Retina (tissue), 1 donor: Measurements from ENCODE around the gene WDFY4.

ENCODE experiments used
- DNase-seq: peaks from one replicate; pipeline ENCODE4 v3.0.0-alpha.2; 2016

The WDFY4 gene

GRCh38 chr10:48834189-48834965, 149.7 kb downstream of the WDFY4 start:
- no peak for DNase-seq

- no peak for DNase-seq
Measured at GRCh38 chr10:48835781-48836180, 151.1 kb downstream of the WDFY4 start.

GRCh38 chr10:48836605-48837004, 151.9 kb downstream of the WDFY4 start:
- no peak for DNase-seq

GRCh38 chr10:48838834-48839233, 154.2 kb downstream of the WDFY4 start:
- DNase-seq, result peak; percentile 11

- DNase-seq, result peak; percentile 14
Measured at GRCh38 chr10:48839809-48840679, 155.4 kb downstream of the WDFY4 start.

GRCh38 chr10:48842231-48842630, 157.6 kb downstream of the WDFY4 start:
- DNase-seq, result no peak

- no peak for DNase-seq
Measured at GRCh38 chr10:48843198-48843597, 158.5 kb downstream of the WDFY4 start.

- no peak for DNase-seq
Measured at GRCh38 chr10:48844616-48845015, 159.9 kb downstream of the WDFY4 start.

- no peak for DNase-seq
Measured at GRCh38 chr10:48845512-48845911, 160.8 kb downstream of the WDFY4 start.

GRCh38 chr10:48847691-48848090, 163.0 kb downstream of the WDFY4 start:
- no peak for DNase-seq

GRCh38 chr10:48856855-48857254, 172.2 kb downstream of the WDFY4 start:
- no peak for DNase-seq

GRCh38 chr10:48872234-48872633, 187.6 kb downstream of the WDFY4 start:
- no peak for DNase-seq

GRCh38 chr10:48878091-48878490, 193.4 kb downstream of the WDFY4 start:
- no peak for DNase-seq

- no peak for DNase-seq
Measured at GRCh38 chr10:48879451-48879850, 194.8 kb downstream of the WDFY4 start.

GRCh38 chr10:48880016-48880705, 195.5 kb downstream of the WDFY4 start:
- peak; percentile 21 for DNase-seq

- DNase-seq, result no peak
Measured at GRCh38 chr10:48881937-48882336, 197.3 kb downstream of the WDFY4 start.

GRCh38 chr10:48882881-48883280, 198.2 kb downstream of the WDFY4 start:
- no peak for DNase-seq

GRCh38 chr10:48883701-48884100, 199.0 kb downstream of the WDFY4 start:
- DNase-seq, result no peak

GRCh38 chr10:48884179-48885045, 199.7 kb downstream of the WDFY4 start:
- DNase-seq, result no peak

- no peak for DNase-seq
Measured at GRCh38 chr10:48885376-48885775, 200.7 kb downstream of the WDFY4 start.

- DNase-seq, result no peak
Measured at GRCh38 chr10:48887982-48888381, 203.3 kb downstream of the WDFY4 start.
